Measurements from ENCODE around the gene DYNLT2. TPM values are rescaled to one million over a fixed set of nuclear protein-coding genes. Genes with fewer than 3 reads are reported as not detected.

DYNLT2 gene
- total and polyA plus RNA-seq, 2 of the 13 experiments (the other 11 are each of a cell fraction or from before 2014, with no cell fraction given), result 2.1 to 4.3 TPM

DNA sequence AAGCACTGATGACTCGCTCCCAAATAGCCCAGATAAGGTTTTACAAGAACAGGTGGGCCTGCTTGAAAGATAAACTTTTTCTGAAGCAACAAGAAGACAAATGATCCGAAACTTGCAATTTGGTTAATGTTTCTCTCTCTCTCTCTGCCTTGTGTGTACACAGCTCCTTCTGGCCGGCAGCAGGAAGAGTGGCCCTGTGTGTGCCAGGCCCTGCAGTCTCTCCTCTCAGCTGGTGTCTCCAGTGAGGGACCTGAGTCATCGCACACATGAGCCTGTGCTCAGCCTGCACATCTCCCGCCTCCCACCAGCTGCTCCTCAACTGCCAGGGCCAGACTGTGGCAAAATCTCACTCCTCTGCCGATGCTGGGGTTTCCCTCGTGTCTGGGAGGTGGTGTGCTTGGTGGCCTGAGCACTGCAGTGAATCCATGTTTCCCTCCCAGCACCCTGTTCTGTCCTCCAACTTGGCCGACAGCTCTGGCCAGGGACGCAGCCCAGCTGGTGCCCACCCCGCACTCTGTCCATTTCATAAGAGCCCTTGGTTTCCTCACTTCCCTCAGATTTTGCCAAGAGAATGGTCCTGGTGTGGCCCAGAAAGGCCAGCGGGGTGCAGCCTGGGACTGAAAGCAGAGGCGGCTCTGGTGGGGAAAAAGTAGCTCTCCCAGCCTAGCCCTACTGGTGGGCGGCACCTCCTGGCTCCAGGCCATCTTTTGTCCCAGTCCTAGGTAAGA, 49.5 kb upstream of the DYNLT2 start (continued):
- TF ChIP-seq, protein P1, sequence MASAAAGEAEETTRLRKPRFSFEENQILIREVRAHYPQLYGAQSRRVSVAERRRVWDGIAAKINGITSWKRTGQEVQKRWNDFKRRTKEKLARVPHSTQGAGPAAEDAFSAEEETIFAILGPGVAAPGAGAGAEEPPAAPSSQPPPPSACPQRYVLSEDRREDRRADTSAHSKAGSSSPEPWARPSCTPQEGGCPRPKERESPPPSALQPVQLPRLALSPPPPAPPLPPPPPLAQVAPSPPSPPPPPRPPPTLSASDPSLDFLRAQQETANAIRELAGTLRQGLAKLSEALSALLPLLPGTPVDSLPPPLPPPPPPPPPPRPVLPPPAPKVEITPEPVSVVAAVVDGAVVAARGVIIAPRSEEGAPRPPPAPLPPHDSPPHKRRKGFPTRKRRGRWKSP (CRISPR knock-in tag; IDR thresholded peaks at IDR 0.05), result peak; percentile 45; the same call in 1 of the 2 replicates
- TF ChIP-seq KAT8 (CRISPR knock-in tag; IDR thresholded peaks at IDR 0.05) (peak; percentile 52), KLF9 (CRISPR knock-in tag; IDR thresholded peaks at IDR 0.05; ENCODE audit: low read depth) (no peak), MAF1 (CRISPR knock-in tag; IDR thresholded peaks at IDR 0.05; ENCODE audit: borderline replicate concordance) (0 out of 2 replicates have a peak, but pooled peaks have one; percentile 43), HMG20B (CRISPR knock-in tag; conservative IDR thresholded peaks at IDR 0.05) (peak; percentile 18; the same call in 1 of the 2 replicates), SIX1 (CRISPR knock-in tag; IDR thresholded peaks at IDR 0.05; ENCODE audit: borderline replicate concordance) (peak; percentile 92), GATA4 (IDR thresholded peaks at IDR 0.05; ENCODE audit: borderline replicate concordance, low read depth) (peak; percentile 86), ZNF451 (CRISPR knock-in tag; IDR thresholded peaks at IDR 0.05) (peak; percentile 75; the same call in 1 of the 2 replicates), SATB2 (CRISPR knock-in tag; IDR thresholded peaks at IDR 0.05) (no peak), ZNF816 (CRISPR knock-in tag; IDR thresholded peaks at IDR 0.05; ENCODE audit: borderline replicate concordance) (no peak), DNMT1 (CRISPR knock-in tag; IDR thresholded peaks at IDR 0.05) (no peak; the same call in 1 of the 2 replicates), SMARCE1 (IDR thresholded peaks at IDR 0.05; ENCODE audit: borderline replicate concordance) (no peak), ZFP90 (CRISPR knock-in tag; IDR thresholded peaks at IDR 0.05; ENCODE audit: borderline replicate concordance) (peak; percentile 87; the same call in 1 of the 2 replicates), STAT5B (CRISPR knock-in tag; IDR thresholded peaks at IDR 0.05) (0 out of 2 replicates have a peak, but pooled peaks have one; percentile 17), SCMH1 (CRISPR knock-in tag; IDR thresholded peaks at IDR 0.05; ENCODE audit: borderline replicate concordance) (no peak), REXO4 (CRISPR knock-in tag; IDR thresholded peaks at IDR 0.05; ENCODE audit: borderline replicate concordance) (no peak), ATF7 (IDR thresholded peaks at IDR 0.05) (no peak), ATF7 (CRISPR knock-in tag; IDR thresholded peaks at IDR 0.05) (peak; percentile 76; the same call in 1 of the 2 replicates), FOXK2 (IDR thresholded peaks at IDR 0.05) (peak; percentile 49; the same call in 1 of the 2 replicates), ZFP41 (CRISPR knock-in tag; IDR thresholded peaks at IDR 0.05; ENCODE audit: borderline replicate concordance) (no peak; the same call in 1 of the 2 replicates)
- TF ChIP-seq, protein P2, sequence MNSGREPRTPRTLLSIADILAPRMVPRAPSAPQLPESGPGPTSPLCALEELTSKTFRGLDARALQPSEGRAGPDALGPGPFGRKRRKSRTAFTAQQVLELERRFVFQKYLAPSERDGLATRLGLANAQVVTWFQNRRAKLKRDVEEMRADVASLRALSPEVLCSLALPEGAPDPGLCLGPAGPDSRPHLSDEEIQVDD (CRISPR knock-in tag; IDR thresholded peaks at IDR 0.05; ENCODE audit: borderline replicate concordance), result no peak
- TF ChIP-seq, protein P3, sequence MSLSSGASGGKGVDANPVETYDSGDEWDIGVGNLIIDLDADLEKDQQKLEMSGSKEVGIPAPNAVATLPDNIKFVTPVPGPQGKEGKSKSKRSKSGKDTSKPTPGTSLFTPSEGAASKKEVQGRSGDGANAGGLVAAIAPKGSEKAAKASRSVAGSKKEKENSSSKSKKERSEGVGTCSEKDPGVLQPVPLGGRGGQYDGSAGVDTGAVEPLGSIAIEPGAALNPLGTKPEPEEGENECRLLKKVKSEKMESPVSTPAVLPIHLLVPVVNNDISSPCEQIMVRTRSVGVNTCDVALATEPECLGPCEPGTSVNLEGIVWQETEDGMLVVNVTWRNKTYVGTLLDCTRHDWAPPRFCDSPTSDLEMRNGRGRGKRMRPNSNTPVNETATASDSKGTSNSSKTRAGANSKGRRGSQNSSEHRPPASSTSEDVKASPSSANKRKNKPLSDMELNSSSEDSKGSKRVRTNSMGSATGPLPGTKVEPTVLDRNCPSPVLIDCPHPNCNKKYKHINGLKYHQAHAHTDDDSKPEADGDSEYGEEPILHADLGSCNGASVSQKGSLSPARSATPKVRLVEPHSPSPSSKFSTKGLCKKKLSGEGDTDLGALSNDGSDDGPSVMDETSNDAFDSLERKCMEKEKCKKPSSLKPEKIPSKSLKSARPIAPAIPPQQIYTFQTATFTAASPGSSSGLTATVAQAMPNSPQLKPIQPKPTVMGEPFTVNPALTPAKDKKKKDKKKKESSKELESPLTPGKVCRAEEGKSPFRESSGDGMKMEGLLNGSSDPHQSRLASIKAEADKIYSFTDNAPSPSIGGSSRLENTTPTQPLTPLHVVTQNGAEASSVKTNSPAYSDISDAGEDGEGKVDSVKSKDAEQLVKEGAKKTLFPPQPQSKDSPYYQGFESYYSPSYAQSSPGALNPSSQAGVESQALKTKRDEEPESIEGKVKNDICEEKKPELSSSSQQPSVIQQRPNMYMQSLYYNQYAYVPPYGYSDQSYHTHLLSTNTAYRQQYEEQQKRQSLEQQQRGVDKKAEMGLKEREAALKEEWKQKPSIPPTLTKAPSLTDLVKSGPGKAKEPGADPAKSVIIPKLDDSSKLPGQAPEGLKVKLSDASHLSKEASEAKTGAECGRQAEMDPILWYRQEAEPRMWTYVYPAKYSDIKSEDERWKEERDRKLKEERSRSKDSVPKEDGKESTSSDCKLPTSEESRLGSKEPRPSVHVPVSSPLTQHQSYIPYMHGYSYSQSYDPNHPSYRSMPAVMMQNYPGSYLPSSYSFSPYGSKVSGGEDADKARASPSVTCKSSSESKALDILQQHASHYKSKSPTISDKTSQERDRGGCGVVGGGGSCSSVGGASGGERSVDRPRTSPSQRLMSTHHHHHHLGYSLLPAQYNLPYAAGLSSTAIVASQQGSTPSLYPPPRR (CRISPR knock-in tag; IDR thresholded peaks at IDR 0.05; ENCODE audit: borderline replicate concordance), result peak; percentile 95
- TF ChIP-seq, protein P4, sequence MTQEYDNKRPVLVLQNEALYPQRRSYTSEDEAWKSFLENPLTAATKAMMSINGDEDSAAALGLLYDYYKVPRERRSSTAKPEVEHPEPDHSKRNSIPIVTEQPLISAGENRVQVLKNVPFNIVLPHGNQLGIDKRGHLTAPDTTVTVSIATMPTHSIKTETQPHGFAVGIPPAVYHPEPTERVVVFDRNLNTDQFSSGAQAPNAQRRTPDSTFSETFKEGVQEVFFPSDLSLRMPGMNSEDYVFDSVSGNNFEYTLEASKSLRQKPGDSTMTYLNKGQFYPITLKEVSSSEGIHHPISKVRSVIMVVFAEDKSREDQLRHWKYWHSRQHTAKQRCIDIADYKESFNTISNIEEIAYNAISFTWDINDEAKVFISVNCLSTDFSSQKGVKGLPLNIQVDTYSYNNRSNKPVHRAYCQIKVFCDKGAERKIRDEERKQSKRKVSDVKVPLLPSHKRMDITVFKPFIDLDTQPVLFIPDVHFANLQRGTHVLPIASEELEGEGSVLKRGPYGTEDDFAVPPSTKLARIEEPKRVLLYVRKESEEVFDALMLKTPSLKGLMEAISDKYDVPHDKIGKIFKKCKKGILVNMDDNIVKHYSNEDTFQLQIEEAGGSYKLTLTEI (CRISPR knock-in tag; conservative IDR thresholded peaks at IDR 0.05), result no peak

All from HepG2 (cell line).